Spleen (tissue), 11 donors: ENCODE measurements around the gene SHTN1. TPM values are rescaled to one million over a fixed set of nuclear protein-coding genes. Genes with fewer than 3 reads are reported as not detected.

Experiments
- DNase-seq: peaks from one replicate; pipeline ENCODE4 v3.0.0-alpha.2; 2020
- H3K27ac ChIP-seq, 8 donors: fragments of 200-600 bp; sonication (generic) in 7 of 8; 1 replicate in 4 of 8; 2 replicates in 4 of 8; pipeline versions ENCODE4 v1.5.0 to v1.8.0; 2016 to 2021; ENCODE audit warnings: inconsistent platforms in 4 of 8, mild to moderate bottlenecking in 4 of 8, moderate library complexity in 1 of 8
- H3K27me3 ChIP-seq, 7 donors: fragments of 200-600 bp; sonication (generic) in 6 of 7; replicated peaks in 1 of 7; 1 replicate in 4 of 7; 2 replicates in 3 of 7; pipeline versions ENCODE4 v1.5.0 to v1.8.0; 2016 to 2021; ENCODE audit warnings: inconsistent platforms in 3 of 7, mild to moderate bottlenecking in 1 of 7
- H3K36me3 ChIP-seq, 6 donors: fragments of 200-600 bp; sonication (generic) in 5 of 6; 1 replicate in 4 of 6; 2 replicates in 2 of 6; pipeline versions ENCODE4 v1.5.0 to v1.8.0; 2016 to 2021; ENCODE audit warnings: inconsistent platforms in 2 of 6
- H3K4me1 ChIP-seq, 6 donors: fragments of 200-600 bp; sonication (generic) in 5 of 6; 1 replicate in 3 of 6; 2 replicates in 3 of 6; pipeline versions ENCODE4 v1.5.0 to v1.8.0; 2016 to 2021; ENCODE audit warnings: inconsistent platforms in 3 of 6
- H3K4me3 ChIP-seq, 8 donors: fragments of 200-600 bp; sonication (generic) in 7 of 8; 1 replicate in 4 of 8; 2 replicates in 4 of 8; pipeline versions ENCODE4 v1.5.0 to v1.8.0; 2016 to 2021; ENCODE audit warnings: inconsistent platforms in 4 of 8, mild to moderate bottlenecking in 4 of 8, moderate library complexity in 2 of 8
- H3K9me3 ChIP-seq, 8 donors: fragments of 200-600 bp; sonication (generic) in 7 of 8; 1 replicate in 4 of 8; 2 replicates in 4 of 8; pipeline versions ENCODE4 v1.5.0 to v1.8.0; 2016 to 2021; ENCODE audit warnings: inconsistent platforms in 4 of 8
- CTCF ChIP-seq, 11 experiments: fragments of 200-600 bp in 7 of 11; fragments of 450-650 bp in 4 of 11; sonication (generic) in 4 of 11; IDR thresholded peaks in 8 of 11; conservative IDR thresholded peaks in 3 of 11; 1 replicate in 7 of 11; 2 replicates in 4 of 11; pipeline versions ENCODE4 v1.4.0 to v1.8.0; 2016 to 2021; ENCODE audit warnings: antibody characterized with exemption in 11 of 11, inconsistent platforms in 4 of 11, mild to moderate bottlenecking in 1 of 11
- POLR2A ChIP-seq, 3 donors: fragments of 450-650 bp; IDR thresholded peaks; one replicate each; pipeline ENCODE4 v1.5.1; 2017; ENCODE audit warnings: antibody characterized with exemption in 3 of 3, mild to moderate bottlenecking in 1 of 3
- POLR2AphosphoS5 ChIP-seq, 3 donors: sonication (generic); formaldehyde crosslinking; IDR thresholded peaks; one replicate each; pipeline ENCODE4 v1.5.1; 2017; ENCODE audit warnings: antibody characterized with exemption in 3 of 3
- WGBS, 5 donors: extraction: QIAGEN DNeasy Blood & Tissue Kit in 3 of 5; methylation state at CpG; one replicate each; pipeline versions ENCODE4 v1.1.5 to v1.1.7; 2013 to 2018; 5-methylcytosine and 5-hydroxymethylcytosine counted together
- intact Hi-C: fragments of 100-400 bp; cut with DNase I; formaldehyde crosslinking; loops from one replicate; pipeline ENCODE4 v1.15.0; 2023; ENCODE audit warnings: low total_unique reads
- polyA plus RNA-seq, 3 donors: library from polyadenylated mRNA; stranded (reverse); fragments of 200-250 nt; gene quantifications; one replicate each; pipeline ENCODE4 v1.2.1, GENCODE V29; 2013
- total RNA-seq, 7 donors: library from RNA; depleted of rRNA in 3 of 7; stranded (reverse); fragments of >200 nt in 3 of 7; fragmentation: NEBNext Ultra II Directional in 4 of 7; extraction: Animal tissue kit (Norgen Biotek cat#: 25700) in 4 of 7; gene quantifications; one replicate each; pipeline versions ENCODE4 v1.1.0 to v1.2.1, GENCODE V29; 2016 to 2021
- donor health status: healthy with polysubstance abuse.
- donor health status: DM: no; HTN: no; CAD: no; lungs with moderate emphysema.
- donor health status: DM: no; HTN: no; CAD: no.
- donor health status: Bipolar disorder and iron deficiency.
- donor health status: healthy.
- donor health status: DM: no; HTN: no; CAD: no.
- donor health status: DM: yes; HTN: yes; CAD: no.

SHTN1 gene
- total and polyA plus RNA-seq, 10 donors: 2.9 to 28.3 (median 14.7) TPM

DNA sequence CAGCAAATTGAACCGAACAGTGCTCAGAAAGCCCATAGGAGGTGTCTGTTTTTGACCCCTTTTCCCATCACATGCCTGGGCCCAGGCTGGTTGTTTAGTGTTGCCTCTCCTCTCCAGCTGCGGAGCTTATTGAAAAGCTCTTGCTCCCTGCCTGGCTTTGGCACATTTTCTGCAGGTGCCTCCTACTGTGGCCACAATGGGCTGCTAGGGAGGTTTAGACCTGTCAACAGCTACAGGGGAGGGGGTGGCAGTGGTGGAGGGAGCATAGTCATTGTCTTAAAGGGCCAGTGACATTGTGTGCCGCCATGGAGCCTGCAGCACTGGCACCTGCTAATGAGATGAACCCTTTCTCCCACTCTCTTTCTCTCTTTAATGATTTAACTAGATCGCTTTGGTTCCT, 168.9 kb downstream of the SHTN1 start:
- no peaks in the 10 kb centered on the region for H3K4me1 ChIP-seq
- no peak for DNase-seq
- no peak overlapping the region for H3K4me3 ChIP-seq
- H3K27me3 ChIP-seq: peaks cover 0 to 15% (median 0%) of the 10 kb centered on the region in 7 donors
- H3K27ac ChIP-seq: no peak overlapping the region
- 48 to 75% (median 61%) methylated on average over 4 of the region's 4 CpGs for WGBS, 5 donors
- H3K9me3 ChIP-seq: no peaks in the 10 kb centered on the region
- peaks cover 0 to 2% (median 0%) of the 10 kb centered on the region in 6 donors for H3K36me3 ChIP-seq
- intact Hi-C loops: no loop called here
- TF ChIP-seq CTCF (IDR thresholded peaks at IDR 0.05 in 8 of 11, conservative IDR thresholded peaks at IDR 0.05 in 3 of 11) (no peak), POLR2A (IDR thresholded peaks at IDR 0.05) (no peak), POLR2AphosphoS5 (IDR thresholded peaks at IDR 0.05) (no peak)

GRCh38 chr10:116835658-116836057, 169.3 kb downstream of the SHTN1 start:
- Histone ChIP-seq H3K4me1 (no peaks in the 10 kb centered on the region), H3K9me3 (no peaks in the 10 kb centered on the region), H3K4me3 (no peak overlapping the region), H3K36me3 (peaks cover 0 to 4% (median 0%) of the 10 kb centered on the region in 6 donors), H3K27me3 (peaks cover 0 to 15% (median 0%) of the 10 kb centered on the region in 7 donors), H3K27ac (no peak overlapping the region)
- WGBS, 5 donors: 65 to 84% (median 76%) methylated on average over 7 of the region's 7 CpGs
- DNase-seq: no peak
- intact Hi-C loops: no loop called here
- TF ChIP-seq POLR2AphosphoS5 (IDR thresholded peaks at IDR 0.05) (no peak), POLR2A (IDR thresholded peaks at IDR 0.05) (no peak), CTCF (IDR thresholded peaks at IDR 0.05 in 8 of 11, conservative IDR thresholded peaks at IDR 0.05 in 3 of 11) (no peak)

DNA sequence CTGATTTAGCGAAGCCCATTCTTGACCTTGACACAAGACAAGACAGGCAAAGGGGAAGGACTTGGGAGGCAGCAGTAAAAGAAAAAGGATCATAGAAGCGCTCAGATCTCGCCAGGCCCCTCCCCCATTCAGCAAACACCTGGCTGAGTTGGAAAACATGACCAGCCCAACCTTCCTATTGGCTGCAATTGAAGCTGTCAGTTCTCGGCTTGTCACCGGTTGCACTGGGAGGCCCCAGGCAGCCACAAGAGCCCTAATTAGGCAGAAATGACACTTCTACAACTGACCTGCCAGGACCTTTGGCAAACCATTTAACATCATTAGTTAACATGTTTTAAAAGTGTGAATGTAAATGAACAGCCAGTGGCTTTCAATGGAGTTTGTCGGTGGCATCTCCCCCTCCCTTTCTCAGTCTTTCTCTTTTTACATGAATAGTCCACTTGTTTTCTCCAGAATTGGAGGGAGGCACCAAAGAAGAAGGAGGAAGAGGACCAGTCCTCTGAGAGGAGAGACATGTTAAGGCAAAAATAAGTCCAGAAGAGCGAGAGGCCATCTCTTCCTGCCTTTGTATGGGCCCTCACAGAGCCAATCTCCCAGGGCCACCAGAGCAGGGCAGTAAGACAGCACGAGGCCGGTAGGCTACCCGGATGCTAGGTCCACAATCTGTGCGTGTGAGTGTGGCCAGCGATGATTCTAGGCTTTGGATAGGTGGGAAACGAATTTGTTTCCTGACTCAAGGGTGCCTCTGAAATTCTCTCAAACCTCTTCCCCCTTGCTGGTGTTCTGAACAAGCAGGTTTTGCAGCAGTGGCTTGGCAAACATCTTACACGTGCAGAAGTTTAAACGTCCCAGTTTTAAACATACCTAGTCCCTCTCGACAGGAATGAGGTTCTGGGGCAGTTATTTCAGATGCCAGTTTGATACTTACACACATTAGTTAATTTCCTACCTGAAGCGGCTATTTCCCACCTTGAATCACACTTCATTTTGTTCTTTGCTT, 170.7 kb downstream of the SHTN1 start:
- 72 to 85% (median 78%) methylated on average over 17 of the region's 17 CpGs for WGBS, 5 donors
- Histone ChIP-seq H3K27ac (no peak overlapping the region), H3K27me3 (peaks cover 0 to 15% (median 0%) of the 10 kb centered on the region in 7 donors), H3K4me1 (no peaks in the 10 kb centered on the region), H3K4me3 (no peak overlapping the region), H3K9me3 (no peaks in the 10 kb centered on the region), H3K36me3 (peaks cover 0 to 4% (median 0%) of the 10 kb centered on the region in 6 donors)
- no peak for DNase-seq
- intact Hi-C loops: no loop called here
- TF ChIP-seq POLR2A (IDR thresholded peaks at IDR 0.05) (no peak), POLR2AphosphoS5 (IDR thresholded peaks at IDR 0.05) (no peak), CTCF (IDR thresholded peaks at IDR 0.05 in 8 of 11, conservative IDR thresholded peaks at IDR 0.05 in 3 of 11) (no peak)

DNA sequence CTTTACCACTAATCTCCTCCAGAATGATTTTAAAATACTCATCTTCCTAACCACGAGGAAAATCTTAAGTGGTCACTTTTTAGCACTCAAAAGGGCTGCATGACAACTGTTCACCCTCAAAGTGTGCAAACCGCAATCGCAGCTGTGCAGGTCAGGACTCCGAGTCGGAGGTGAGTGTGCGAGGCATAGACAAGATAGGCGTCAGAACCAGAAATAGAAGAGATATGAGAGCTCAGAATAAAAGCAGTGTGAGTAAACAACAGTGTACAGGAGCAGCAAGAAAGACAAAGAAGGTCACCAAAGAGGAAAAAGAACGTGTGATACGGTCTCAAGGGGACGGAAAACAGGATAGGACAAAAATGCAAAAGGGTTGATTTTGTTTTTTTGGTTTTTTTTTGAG, 173.2 kb downstream of the SHTN1 start:
- H3K27ac ChIP-seq: no peak overlapping the region
- no peak for DNase-seq
- intact Hi-C loops: no loop called here
- H3K27me3 ChIP-seq: peaks cover 0 to 15% (median 0%) of the 10 kb centered on the region in 7 donors
- no peak for TF ChIP-seq POLR2A (IDR thresholded peaks at IDR 0.05)
- no peak for TF ChIP-seq POLR2AphosphoS5 (IDR thresholded peaks at IDR 0.05)
- TF ChIP-seq CTCF (IDR thresholded peaks at IDR 0.05 in 8 of 11, conservative IDR thresholded peaks at IDR 0.05 in 3 of 11): no peak
- H3K4me3 ChIP-seq: no peak overlapping the region
- 68 to 86% (median 82%) methylated on average over 10 of the region's 10 CpGs for WGBS, 5 donors
- no peaks in the 10 kb centered on the region for H3K9me3 ChIP-seq
- H3K36me3 ChIP-seq: peaks cover 0 to 4% (median 0%) of the 10 kb centered on the region in 6 donors
- no peaks in the 10 kb centered on the region for H3K4me1 ChIP-seq
